NCI-H345 treated with DMSO at 0.1 percent for 48 hours (cell line): Measurements from ENCODE around the gene PLEKHA8.

Experiments
- DNase-seq: peaks from one replicate; lab custom pipeline; 2025; ENCODE audit not compliant: unreplicated experiment; lab: John Stamatoyannopoulos, UW

PLEKHA8 gene

GRCh38 chr7:30143748-30144251, 115.6 kb downstream of the PLEKHA8 start:
- peak; percentile 97 for DNase-seq

GRCh38 chr7:30144657-30145306, 116.6 kb downstream of the PLEKHA8 start:
- DNase-seq: no peak

DNA sequence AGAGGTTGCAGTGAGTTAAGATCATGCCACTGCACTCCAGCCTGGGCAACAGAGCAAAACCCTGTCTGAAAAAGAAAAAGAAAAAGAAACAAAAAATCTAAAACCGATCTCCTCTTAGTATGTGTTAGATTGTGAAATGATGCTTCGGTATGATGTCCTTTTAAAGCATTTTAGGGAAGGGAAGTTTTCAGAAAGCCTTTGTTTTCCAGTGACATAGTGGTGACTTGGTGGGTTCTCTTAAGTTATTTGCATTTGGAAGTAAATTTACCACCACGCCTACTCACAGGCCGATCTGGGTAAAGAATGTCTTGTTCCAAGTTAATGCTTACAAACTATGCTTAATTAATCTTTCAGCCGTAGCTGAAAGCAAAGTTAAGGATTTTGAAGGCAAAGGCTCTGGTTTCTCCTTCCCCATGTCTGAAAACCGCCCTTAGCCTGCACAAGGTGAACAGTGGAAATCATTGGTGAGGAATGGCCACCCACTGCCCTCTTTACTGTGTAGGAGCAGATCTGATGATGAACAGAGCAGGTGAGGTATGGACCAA, 117.3 kb downstream of the PLEKHA8 start:
- DNase-seq: no peak

- DNase-seq: peak; percentile 80
These were observed 118.0 kb downstream of the PLEKHA8 start for GRCh38 chr7:30146127-30146612.

- DNase-seq: no peak
These were observed 119.0 kb downstream of the PLEKHA8 start for GRCh38 chr7:30147223-30147622.

DNA sequence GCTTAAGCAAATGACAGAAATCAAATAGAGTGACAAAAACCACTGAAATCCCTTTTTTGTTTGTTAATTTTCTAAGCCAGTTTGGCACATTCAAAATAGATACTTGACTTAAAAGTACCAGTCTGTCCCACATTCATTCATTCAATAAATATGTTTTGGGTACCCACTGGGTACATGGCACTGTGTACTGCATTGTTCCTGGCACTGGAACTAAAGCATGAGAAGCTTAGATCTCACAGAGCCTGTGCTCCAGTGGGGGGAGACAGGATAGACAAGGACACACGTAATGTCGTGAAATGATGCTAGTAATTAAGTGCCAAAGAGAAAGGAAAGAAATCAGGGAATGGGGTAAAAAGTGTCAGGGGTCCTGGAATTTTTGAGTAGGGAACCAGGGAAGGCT, 119.6 kb downstream of the PLEKHA8 start:
- no peak for DNase-seq

- DNase-seq: no peak
These were observed 120.2 kb downstream of the PLEKHA8 start for GRCh38 chr7:30148426-30148825.

DNA sequence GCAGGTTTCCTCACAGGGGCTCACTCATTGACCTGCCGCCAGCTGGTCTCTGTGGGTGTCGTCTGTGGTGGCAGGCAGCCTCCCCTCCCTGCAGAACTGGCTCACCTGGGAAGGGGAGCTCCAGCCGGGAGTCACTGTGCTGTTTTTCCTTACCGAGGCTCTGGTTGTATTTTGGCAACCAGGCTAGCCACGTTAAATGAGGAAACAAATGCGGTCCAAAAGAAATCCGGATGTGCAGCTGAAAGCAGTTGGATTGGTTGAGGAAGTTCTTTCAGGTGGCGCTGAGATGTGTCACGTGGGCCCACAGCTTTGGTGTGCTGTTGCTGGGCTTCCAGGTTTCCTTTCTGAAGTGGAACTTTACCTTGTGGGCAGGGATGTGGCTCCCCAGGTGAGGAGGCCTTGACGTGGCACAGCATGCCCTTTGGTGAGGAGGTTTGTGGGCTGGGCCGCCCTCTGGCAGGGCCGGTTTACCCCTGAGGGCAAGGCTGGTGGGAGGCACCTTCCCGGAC, 120.8 kb downstream of the PLEKHA8 start:
- DNase-seq: no peak

- no peak for DNase-seq
These were observed 121.5 kb downstream of the PLEKHA8 start for GRCh38 chr7:30149640-30150272.

GRCh38 chr7:30150711-30151110, 122.5 kb downstream of the PLEKHA8 start:
- no peak for DNase-seq

GRCh38 chr7:30154111-30154587, 125.9 kb downstream of the PLEKHA8 start:
- DNase-seq: no peak

- no peak for DNase-seq
These were observed 127.3 kb downstream of the PLEKHA8 start for GRCh38 chr7:30155481-30155880.

DNA sequence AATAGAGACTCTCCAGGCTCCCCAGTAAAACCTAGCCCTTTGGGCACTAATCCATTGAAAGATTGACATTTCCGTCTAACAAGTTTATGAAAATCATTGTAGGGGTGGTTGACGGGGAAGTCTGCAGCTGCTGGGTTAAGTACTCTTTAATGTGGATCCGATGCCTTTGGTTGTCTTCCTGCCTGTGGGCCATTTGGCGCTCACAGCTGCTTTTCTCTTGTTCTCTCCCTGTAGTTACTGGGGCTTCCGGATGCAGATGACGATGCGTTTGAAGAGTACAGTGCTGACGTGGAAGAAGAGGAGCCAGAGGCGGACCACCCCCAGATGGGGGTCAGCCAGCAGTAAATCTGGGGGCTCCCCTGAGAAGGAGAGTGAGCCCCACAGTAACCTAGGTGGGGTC, 129.0 kb downstream of the PLEKHA8 start:
- no peak for DNase-seq

DNA sequence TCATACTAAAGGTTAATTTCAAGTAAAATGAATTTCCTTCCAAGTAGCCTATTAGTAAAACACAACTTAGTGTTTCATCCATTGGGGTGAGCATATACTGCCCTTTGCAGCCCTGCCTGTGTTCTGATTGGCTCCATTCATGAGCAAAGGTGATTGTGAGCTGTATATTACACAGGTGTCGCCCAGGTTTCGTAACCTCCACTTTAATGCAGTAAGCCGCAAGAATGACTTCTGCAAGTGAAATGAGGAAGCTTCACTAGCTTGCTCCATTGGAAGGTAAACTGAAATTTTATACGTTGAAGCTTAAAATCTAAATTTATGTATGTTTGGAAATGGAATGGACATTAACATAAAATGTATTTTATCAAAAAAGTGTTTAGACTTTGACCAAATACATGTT, 131.0 kb downstream of the PLEKHA8 start:
- no peak for DNase-seq

DNA sequence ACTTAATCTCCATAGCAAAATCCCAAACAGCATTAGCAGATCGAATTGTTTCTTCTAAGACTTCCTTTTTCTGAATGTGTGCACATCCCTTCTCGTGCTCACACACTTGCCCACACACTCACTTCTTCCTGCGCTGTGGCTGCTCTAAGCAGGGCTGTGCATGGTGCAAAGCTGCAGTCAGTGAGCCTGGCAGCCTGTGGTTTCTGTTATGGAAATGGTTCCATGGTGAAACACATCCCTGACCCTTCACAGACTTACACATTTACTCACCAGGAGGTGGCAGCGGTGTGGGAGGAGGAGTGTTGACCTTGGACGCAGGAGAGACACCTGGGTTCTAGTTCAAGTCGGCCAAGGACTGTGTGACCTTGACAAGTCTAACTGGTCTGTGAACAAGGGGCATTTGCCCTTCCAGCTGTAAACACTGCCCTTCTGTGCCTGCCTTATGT, 131.5 kb downstream of the PLEKHA8 start:
- DNase-seq: no peak

- no peak for DNase-seq
These were observed 132.1 kb downstream of the PLEKHA8 start for GRCh38 chr7:30160329-30160728.

- DNase-seq: no peak
These were observed 133.9 kb downstream of the PLEKHA8 start for GRCh38 chr7:30162133-30162532.

DNA sequence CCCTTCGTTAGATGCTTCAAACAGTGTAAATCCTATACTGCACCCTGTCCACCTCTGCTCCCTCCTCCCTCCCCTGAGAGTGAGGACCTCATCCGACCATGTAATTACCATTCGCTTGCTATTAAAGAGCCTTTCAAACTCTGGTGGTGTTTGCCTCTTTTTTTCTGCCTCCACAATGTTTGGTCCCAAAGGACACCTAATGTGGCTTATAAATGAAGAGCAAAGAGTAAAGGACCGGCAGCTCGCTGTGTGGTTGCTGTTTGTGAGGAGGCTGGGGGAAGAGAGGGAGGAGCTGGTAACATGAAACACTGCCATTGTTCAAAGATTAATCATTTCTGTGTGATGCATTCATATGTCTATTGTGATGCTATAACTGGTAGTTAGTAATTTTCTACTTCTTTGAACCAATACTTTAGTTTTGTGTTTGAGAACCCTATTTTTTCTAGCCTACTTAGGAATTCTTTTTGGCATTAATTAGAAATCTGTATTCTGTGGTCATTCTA, 134.5 kb downstream of the PLEKHA8 start:
- DNase-seq: peak; percentile 93

- peak; percentile 78 for DNase-seq
These were observed 135.2 kb downstream of the PLEKHA8 start for GRCh38 chr7:30163231-30163894.

DNA sequence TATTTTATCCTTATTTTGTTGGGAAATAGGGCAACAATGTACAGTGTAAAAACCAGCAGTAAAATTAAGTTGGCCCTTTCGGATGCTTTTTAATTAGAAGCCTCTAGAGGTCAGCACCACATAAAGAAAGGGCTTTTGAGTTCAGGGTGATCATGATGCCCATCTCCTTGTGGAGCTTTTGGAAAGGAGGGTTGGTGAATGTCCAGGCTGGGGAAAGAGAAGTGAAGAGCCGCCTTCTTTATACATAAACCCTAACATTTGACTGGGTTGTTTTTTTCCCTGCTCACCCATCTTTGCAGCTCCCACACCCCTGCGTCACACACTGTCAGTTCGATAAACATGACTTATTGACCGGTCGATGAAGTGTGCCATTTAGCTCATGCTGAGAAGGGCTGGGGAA, 136.4 kb downstream of the PLEKHA8 start:
- peak; percentile 69 for DNase-seq

GRCh38 chr7:30165590-30165989, 137.4 kb downstream of the PLEKHA8 start:
- no peak for DNase-seq
